Right cardiac atrium (tissue), 5 donors: ENCODE data around the gene SCAF8. TPM values are rescaled to one million over a fixed set of nuclear protein-coding genes. Genes with fewer than 3 reads are reported as not detected.
"Not testable (repeated sequence)": the region's sequence is repeated elsewhere in the genome, so short reads cannot be mapped to it uniquely, and the experiment has no call there.

ENCODE experiments used
- ATAC-seq, 2 donors: fragments of 200-7000 bp; cut with Tn5 transposase; one replicate each; pipeline versions ENCODE4 v1.8.0 to v1.9.1; 2020; ENCODE audit warnings: moderate library complexity in 2 of 2, mild to moderate bottlenecking in 1 of 2
- DNase-seq, 3 donors: peaks; one replicate each; pipeline ENCODE4 v3.0.0-alpha.2; 2020
- H3K27ac ChIP-seq: one replicate; pipeline ENCODE4 v1.5.1; 2013; ENCODE audit warnings: mild to moderate bottlenecking, low read length, control low read depth, moderate library complexity
- H3K27me3 ChIP-seq: one replicate; pipeline ENCODE4 v1.6.1; 2013; ENCODE audit not compliant: control insufficient read depth, insufficient read depth
- H3K4me1 ChIP-seq: one replicate; pipeline ENCODE4 v1.6.1; 2013; ENCODE audit warnings: low read length; ENCODE audit not compliant: control insufficient read depth, insufficient read depth
- H3K4me3 ChIP-seq: one replicate; pipeline ENCODE4 v1.5.1; 2013; ENCODE audit warnings: low read length, control low read depth
- H3K9me3 ChIP-seq: one replicate; pipeline ENCODE4 v1.6.1; 2013; ENCODE audit warnings: low read length; ENCODE audit not compliant: control insufficient read depth
- WGBS: extraction: QIAGEN DNeasy Blood & Tissue Kit; methylation state at CpG from one replicate; pipeline ENCODE4 v1.1.7; 2013; 5-methylcytosine and 5-hydroxymethylcytosine counted together
- intact Hi-C, 4 donors: fragments of 100-400 bp; cut with DNase I; formaldehyde crosslinking; loops; one replicate each; pipeline versions ENCODE4 v1.11.0 to v1.14.0; 2022 to 2023
- polyA plus RNA-seq: library from polyadenylated mRNA; stranded (reverse); fragments of 200-250 nt; gene quantifications from one replicate; pipeline ENCODE4 v1.2.3, GENCODE V29; 2013
- total RNA-seq, 4 donors: library from RNA; stranded (reverse); fragmentation: NEBNext Ultra II Directional; extraction: Animal tissue kit (Norgen Biotek cat#: 25700); gene quantifications; one replicate each; pipeline ENCODE4 v1.2.1, GENCODE V29; 2021
- donor health status: healthy with polysubstance abuse.
- donor health status: DM: no; HTN: yes; CAD: no.
- donor health status: DM: no; HTN: no; CAD: no.
- donor health status: DM: no; HTN: yes; CAD: no; lungs with severe emphysema.
- donor health status: DM: yes; HTN: yes; CAD: no.

Gene SCAF8
- total and polyA plus RNA-seq, 5 donors, result 11.2 to 46.4 (median 42.5) TPM

DNA sequence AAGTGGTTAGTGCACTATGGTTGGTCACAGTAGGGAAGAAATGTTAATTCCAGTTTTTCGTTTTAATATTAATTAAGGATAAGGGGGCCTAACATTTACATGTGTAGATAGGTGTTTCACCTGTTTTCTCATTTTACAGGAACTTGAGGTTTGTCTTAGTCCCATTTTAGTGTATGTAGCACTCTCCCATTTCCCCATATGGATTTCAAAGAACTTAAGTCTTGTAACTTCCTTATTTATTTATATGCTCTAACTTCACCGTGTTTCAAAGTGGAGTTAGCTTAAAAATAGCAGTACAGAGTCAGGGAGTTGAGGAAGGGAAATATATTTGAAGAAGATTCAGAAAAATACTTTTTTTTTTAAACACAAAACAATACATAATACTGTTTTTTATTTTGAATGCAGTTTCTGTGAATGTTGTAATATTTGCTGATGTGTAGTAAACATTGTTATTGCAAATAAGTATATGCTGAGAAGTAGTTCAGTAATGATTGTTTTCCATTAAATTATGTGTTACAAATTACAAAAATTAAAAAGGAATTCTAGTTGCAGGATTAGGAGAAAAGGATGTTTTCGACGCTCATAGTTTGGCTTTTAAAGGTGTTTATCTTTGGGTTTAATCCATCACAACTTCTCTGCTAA, 3.5 kb downstream of the SCAF8 start:
- 68% methylated on average over 4 of the region's 4 CpGs for WGBS
- intact Hi-C loops, result loop anchor here in 1 of 4 donors (10.0 kb wide), 1 partner anchor 58 kb away; no protein-coding TSS in a partner anchor
- no peak for ATAC-seq

DNA sequence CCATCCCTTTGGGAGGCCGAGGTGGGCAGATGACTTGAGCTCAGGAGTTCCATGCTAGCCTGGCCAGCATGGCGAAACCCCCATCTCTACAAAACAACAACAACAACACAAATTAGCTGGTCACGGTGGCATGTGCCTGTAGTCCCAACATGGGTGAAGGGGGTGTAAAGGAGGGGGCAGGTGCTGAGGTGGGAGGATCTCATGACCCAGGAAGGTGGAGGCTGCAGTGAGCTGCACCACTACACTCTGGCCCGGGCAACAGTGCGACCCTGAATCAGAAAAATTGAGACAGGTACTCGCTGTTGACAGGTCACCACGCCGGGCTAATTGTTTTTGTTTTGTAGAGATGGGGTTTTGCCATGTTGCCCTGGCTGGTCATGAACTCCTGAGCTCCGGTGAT, 4.2 kb downstream of the SCAF8 start:
- Histone ChIP-seq H3K27ac (no peak overlapping the region), H3K4me1 (peaks cover 13% of the 10 kb centered on the region), H3K27me3 (no peaks in the 10 kb centered on the region), H3K9me3 (no peaks in the 10 kb centered on the region), H3K4me3 (no peak overlapping the region)
- intact Hi-C loops, result loop anchor here in 1 of 4 donors (10.0 kb wide), 1 partner anchor 57 kb away; no protein-coding TSS in a partner anchor
- ATAC-seq (no peak), DNase-seq (no peak)
- 78% methylated on average over 9 of the region's 9 CpGs for WGBS

More for the DNA sequence above, 3.5 kb downstream of the SCAF8 start:
- no peak for DNase-seq
- Histone ChIP-seq H3K27ac (no peak overlapping the region), H3K27me3 (no peaks in the 10 kb centered on the region), H3K4me3 (no peak overlapping the region), H3K9me3 (no peaks in the 10 kb centered on the region), H3K4me1 (peaks cover 13% of the 10 kb centered on the region)

DNA sequence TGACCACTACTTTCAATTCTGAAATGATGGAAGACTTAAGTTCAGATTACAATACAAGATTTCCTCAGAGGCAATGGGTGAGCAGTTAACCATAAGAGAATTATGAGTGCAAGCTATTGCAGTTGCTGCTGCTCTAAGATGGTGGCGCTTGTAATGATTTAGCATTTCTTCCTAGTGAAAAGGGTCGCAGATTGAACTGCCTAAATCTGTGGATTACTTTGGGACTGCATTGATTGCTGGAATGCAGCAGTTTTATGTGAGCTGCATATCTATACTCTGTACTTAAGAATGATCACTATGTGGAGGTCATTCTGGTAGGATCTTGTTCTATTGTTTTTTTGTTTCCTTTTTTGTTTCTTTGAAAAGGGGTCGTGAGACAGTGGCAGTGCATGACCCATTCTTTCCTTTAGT, 5.3 kb downstream of the SCAF8 start:
- ATAC-seq (no peak), DNase-seq (no peak)
- intact Hi-C loops, result loop anchor here in 1 of 4 donors (10.0 kb wide), 1 partner anchor 56 kb away; no protein-coding TSS in a partner anchor
- 49% methylated on average over 3 of the region's 3 CpGs for WGBS
- Histone ChIP-seq H3K27ac (no peak overlapping the region), H3K9me3 (no peaks in the 10 kb centered on the region), H3K4me1 (peaks cover 16% of the 10 kb centered on the region), H3K4me3 (no peak overlapping the region), H3K27me3 (no peaks in the 10 kb centered on the region)

DNA sequence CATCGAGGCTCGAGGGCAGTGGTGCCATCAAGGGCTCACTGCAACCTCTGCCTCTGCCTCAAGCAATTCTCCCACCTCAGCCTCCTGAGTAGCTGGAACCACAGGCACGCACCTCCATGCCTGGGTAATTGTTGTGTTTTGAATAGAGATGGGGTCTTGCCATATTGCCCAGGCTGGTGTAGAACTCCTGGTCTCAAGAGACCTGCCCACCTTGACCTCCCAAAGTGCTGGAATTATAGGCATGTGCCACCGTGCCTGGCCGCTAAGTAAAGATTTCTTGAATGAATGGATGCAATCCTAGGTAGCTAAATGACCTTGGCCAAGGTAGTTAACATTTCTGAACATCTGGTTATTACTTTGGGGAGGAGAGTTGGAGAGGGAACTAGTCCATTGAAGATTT, 7.4 kb downstream of the SCAF8 start:
- intact Hi-C loops, result no loop called here
- ATAC-seq (no peak), DNase-seq (no peak)
- WGBS, result 85% methylated on average over 5 of the region's 5 CpGs
- Histone ChIP-seq H3K4me3 (no peak overlapping the region), H3K27me3 (no peaks in the 10 kb centered on the region), H3K27ac (no peak overlapping the region), H3K9me3 (no peaks in the 10 kb centered on the region), H3K4me1 (peaks cover 17% of the 10 kb centered on the region)

DNA sequence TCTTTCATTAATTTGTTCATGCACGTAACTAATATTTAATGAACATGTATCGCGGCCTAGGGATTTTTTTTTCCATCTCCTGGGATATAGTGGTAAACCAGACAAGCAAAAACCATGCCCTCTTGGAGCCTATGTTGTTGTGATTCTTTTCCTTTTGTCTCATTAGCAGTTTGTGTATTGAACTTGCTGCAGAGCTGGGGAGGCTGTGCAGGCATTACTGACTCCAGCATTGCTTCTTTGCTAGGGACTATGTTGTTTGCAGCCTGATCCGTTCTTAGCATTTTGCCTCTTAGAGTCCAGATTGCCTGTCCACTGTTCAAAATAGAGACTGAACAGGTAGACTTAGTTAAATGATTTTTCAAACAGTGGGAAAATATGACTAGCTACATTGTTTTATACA, 9.7 kb downstream of the SCAF8 start:
- H3K4me1 ChIP-seq, result peaks cover 7% of the 10 kb centered on the region
- H3K27ac ChIP-seq, result no peak overlapping the region
- no peaks in the 10 kb centered on the region for H3K27me3 ChIP-seq
- DNase-seq (no peak), ATAC-seq (no peak)
- WGBS, result 69% methylated on average over 4 of the region's 4 CpGs
- H3K9me3 ChIP-seq, result no peaks in the 10 kb centered on the region
- H3K4me3 ChIP-seq, result no peak overlapping the region
- intact Hi-C loops, result no loop called here

DNA sequence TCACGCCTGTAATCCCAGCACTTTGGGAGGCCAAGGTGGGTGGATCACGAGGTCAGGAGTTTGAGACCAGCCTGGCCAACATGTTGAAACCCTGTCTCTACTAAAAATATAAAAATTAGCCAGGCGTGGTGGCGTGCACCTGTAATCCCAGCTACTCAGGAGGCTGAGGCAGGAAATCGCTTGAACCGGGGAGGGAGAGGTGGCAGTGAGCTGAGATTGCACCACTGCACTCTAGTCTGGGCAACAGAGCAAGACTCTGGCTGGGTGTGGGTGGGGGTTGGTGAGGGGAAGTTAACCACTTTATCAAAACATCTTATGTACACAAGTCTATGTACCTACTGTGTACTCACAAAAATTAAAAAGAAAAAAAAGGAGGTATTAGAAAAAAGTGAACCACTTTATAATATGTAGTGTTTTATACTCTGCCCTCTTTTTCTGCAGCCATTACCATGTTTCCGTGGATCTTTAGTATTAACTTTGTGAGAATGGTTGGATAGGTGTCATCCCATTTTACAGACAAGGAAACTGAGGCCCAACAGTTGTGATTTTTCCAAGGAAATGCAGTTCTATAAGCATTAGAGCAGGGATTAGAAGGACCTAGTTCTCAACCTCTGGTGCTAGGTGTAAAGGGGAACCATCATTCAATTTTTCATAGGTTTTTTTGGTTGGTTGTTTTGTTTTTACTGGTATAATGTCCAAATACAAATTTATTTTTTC, 11.0 kb downstream of the SCAF8 start:
- intact Hi-C loops, H3K9me3 ChIP-seq, DNase-seq, H3K4me3 ChIP-seq, H3K27me3 ChIP-seq, ATAC-seq, H3K27ac ChIP-seq, H3K4me1 ChIP-seq: not testable (repeated sequence)
- WGBS, result 94% methylated on average over 7 of the region's 7 CpGs

DNA sequence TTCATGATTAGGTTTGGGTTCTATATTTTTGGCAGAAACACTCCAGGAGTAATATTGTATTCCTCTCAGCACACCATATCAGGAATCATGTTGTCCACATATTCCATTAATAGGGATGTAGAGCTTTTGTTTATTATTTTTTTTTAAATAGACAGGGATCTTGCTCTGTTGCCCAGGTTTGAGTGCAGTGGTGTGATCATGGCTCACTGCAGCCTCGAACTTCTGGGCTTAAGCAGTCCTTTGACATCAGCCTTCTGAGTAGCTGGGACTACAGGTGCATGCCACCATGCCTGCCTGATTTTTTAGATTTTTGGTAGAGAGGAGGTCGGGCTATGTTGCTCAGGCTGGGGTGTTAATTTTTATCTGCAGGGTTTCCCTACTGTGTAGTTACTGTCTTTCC, 12.0 kb downstream of the SCAF8 start:
- Histone ChIP-seq H3K4me3 (no peak overlapping the region), H3K9me3 (no peaks in the 10 kb centered on the region), H3K27me3 (no peaks in the 10 kb centered on the region), H3K27ac (no peak overlapping the region), H3K4me1 (peaks cover 7% of the 10 kb centered on the region)
- ATAC-seq, result no peak
- intact Hi-C loops, result no loop called here
- no peak for DNase-seq
- WGBS, result 82% methylated on average over 2 of the region's 2 CpGs

DNA sequence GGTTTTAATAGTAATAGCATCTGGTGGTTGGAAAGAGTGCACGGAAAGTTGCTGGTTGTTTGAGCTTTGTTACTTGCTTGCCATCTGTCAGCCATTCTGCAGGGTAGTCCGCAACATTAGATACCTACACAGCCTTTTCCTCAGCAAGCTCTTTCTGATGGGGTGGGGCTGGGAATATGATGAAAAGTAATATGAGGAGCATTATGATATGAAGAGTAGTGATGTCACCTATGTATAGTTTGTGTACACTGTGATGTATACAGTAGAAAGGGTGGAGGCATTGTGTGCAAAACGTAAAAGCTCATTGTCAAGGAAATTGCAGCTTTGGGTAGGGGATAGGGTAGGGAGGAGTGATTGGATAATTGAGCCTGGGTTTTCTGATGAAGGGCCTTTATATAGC, 16.1 kb downstream of the SCAF8 start:
- DNase-seq (no peak), ATAC-seq (no peak)
- Histone ChIP-seq H3K4me1 (peaks cover 1% of the 10 kb centered on the region), H3K27ac (no peak overlapping the region), H3K4me3 (no peak overlapping the region), H3K27me3 (no peaks in the 10 kb centered on the region), H3K9me3 (no peaks in the 10 kb centered on the region)
- intact Hi-C loops, result no loop called here
- 97% methylated on average over 3 of the region's 3 CpGs for WGBS

DNA sequence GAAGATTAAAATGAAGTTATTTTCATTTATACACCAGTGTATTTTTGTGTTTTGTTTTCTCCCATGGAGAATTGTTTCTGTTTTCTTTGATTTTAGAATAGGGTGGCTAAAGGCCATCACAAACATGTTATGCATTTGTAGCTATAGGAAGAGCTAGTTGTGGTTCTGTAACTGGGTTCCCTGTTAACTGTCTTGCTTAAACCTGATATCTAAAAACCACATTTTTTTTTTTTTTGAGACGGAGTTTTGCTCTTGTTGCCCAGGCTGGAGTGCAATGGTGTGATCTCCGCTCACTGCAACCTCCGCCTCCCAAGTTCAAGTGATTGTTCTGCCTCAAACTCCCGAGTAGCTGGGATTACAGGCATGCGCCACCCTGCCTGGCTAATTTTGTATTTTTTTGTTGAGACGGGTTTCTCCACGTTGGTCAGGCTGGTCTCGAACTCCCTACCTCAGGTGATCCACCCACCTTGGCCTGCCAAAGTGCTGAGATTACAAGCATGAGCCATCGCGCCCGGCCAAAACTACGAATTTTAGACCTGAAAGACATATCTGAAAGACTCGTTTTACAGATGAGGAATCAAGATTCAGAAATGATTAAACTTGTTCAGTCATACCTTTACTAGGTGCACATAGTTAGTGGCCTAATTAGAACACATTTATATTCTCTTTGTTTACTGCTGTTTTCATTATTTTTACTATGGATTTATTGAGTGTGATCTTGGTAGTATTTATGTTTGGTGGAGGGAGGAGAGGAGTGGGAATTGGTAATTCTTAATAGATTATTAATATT, 18.0 kb downstream of the SCAF8 start:
- intact Hi-C loops, result loop anchor here in 1 of 4 donors (10.0 kb wide), 1 partner anchor 54 kb away; no protein-coding TSS in a partner anchor
- H3K9me3 ChIP-seq, result no peaks in the 10 kb centered on the region
- no peaks in the 10 kb centered on the region for H3K27me3 ChIP-seq
- no peaks in the 10 kb centered on the region for H3K4me1 ChIP-seq
- WGBS, result 90% methylated on average over 13 of the region's 13 CpGs
- no peak overlapping the region for H3K27ac ChIP-seq
- ATAC-seq, result no peak
- H3K4me3 ChIP-seq, result no peak overlapping the region
- no peak for DNase-seq

DNA sequence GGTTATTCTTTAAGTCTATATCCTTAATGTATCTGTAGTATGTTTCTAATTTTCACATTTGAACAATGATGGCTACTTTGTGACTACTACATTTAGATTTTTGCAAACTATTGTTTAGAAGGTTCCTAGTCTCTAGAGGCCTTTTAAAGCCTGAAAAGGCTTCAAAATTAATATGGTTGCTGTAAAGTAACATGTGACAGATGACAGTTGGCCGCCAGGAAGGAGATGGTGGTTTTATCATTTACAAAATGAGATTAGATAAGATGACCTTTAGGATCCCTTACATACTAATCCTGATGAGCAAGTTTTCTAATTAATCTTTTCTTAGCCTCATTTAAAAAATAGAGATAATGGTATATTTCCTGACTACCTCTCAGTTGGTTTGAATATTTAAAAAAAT, 18.8 kb downstream of the SCAF8 start:
- ATAC-seq, result no peak
- Histone ChIP-seq H3K4me1 (no peaks in the 10 kb centered on the region), H3K27ac (no peak overlapping the region), H3K27me3 (no peaks in the 10 kb centered on the region), H3K4me3 (no peak overlapping the region), H3K9me3 (no peaks in the 10 kb centered on the region)
- 55% methylated on average over 1 of the region's 1 CpG for WGBS
- intact Hi-C loops, result loop anchor here in 1 of 4 donors (10.0 kb wide), 1 partner anchor 53 kb away; no protein-coding TSS in a partner anchor
- DNase-seq, result no peak

DNA sequence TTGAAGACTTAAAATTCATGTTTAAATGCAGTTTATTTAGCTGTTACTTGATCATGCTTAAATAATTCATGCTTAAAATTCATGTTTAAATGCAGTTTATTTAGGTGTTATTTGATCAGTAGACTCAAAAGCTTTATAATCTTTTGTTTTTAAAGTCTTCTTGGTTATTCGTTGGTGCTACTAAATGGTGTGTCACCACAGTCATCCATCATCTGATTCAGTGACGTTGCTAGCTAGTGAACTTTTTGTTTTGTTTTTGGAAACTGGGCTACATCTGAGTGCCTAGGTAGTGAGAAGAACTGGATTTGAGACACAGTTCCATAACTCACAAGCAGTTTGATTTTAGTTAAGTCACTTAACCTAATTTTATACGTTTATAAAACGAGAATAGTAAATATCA, 20.9 kb downstream of the SCAF8 start:
- Histone ChIP-seq H3K27ac (no peak overlapping the region), H3K9me3 (no peaks in the 10 kb centered on the region), H3K4me1 (peaks cover 3% of the 10 kb centered on the region), H3K27me3 (no peaks in the 10 kb centered on the region), H3K4me3 (no peak overlapping the region)
- WGBS, result 32% methylated on average over 4 of the region's 4 CpGs
- DNase-seq (no peak), ATAC-seq (no peak)
- intact Hi-C loops, result loop anchor here in 1 of 4 donors (10.0 kb wide), 1 partner anchor 51 kb away; no protein-coding TSS in a partner anchor
